ELF-1 (cell line): ENCODE measurements around the gene ZBTB11.
A peak's percentile ranks its signal among the peaks of the same experiment; 100 is the strongest.
"Not testable (repeated sequence)": the region's sequence is repeated elsewhere in the genome, so short reads cannot be mapped to it uniquely, and the experiment has no call there.

Experiments used
- DNase-seq: peaks from one replicate; pipeline ENCODE4 v3.0.0-alpha.2; 2016; ENCODE audit warnings: low read depth, low spot score

Gene ZBTB11

GRCh38 chr3:101643009-101643844 lies 33.7 kb downstream of the ZBTB11 start:
- no peak for DNase-seq

DNA sequence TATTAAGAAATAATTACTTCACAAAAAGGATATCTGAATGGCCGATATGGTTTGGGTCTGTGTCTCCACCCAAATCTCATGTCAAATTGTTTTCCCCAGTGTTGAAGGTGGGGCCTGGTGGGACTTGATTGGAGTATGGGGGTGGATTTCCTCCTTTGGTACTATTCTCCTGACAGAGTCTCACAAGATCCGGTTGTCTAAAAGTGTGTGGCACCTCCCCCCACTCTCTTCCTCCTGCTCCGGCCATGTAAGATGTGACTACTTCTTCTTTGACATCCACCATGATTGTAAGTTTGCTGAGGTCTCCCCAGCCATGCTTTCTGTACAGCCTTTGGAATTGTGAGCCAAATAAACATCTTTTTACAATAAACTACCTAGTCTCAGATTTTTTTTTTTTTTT lies 34.5 kb downstream of the ZBTB11 start:
- DNase-seq: no peak

GRCh38 chr3:101641397-101642115 lies 35.4 kb downstream of the ZBTB11 start:
- peak; percentile 44 for DNase-seq

GRCh38 chr3:101640256-101640655 lies 36.7 kb downstream of the ZBTB11 start:
- DNase-seq: no peak

DNA sequence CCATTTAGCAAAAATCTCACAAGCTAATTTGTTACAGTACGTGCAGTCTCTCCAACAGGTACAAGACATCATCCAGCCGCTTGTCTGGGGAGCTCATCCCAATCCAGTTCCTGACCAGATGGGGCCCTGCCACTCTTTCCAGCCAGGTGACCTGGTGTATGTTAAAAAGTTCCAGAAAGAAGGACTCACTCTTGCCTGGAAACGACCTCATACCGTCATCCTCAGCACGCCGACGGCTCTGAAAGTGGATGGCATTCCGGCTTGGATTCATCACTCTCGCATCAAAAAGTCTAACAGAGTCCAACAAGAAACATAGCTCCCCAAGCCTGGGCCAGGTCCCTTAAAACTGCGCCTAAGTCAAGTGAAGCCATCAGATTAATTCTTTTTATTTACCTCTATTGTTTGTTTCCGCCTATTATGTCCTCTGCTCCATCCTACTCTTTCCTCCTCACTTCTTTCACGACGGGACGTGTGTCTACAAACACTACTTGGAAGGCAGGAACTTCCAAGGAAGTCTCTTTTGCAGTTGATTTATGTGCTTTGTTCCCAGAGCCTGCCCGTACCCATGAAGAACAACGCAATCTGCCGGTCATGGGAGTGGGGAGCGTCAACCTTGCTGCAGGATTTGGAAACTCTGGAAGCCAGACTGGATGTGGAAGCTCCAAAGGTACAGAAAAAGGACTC lies 37.5 kb downstream of the ZBTB11 start:
- no peak for DNase-seq

DNA sequence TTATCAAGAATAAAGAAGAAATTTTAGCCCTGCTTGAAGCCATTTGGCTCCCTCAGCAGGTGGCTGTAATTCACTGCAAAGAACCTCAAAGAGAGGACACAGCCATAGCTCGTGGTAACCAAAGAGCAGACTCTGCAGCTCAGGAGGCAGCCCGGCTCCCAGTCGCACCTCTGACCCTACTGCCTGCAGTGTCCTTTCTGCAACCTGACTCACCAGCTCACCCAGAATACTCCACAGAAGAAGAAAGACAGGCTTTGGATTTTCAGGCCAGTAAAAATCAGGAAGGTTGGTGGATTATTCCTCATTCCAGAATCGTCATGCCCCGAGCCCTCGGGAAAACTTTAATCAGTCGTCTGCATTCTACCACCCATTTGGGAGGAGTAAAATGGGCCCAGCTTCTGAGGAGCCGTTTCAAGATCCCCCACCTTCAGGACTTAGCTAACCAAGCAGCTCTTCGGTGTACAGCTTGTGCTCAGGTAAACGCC lies 38.6 kb downstream of the ZBTB11 start:
- peak; percentile 68 for DNase-seq

DNA sequence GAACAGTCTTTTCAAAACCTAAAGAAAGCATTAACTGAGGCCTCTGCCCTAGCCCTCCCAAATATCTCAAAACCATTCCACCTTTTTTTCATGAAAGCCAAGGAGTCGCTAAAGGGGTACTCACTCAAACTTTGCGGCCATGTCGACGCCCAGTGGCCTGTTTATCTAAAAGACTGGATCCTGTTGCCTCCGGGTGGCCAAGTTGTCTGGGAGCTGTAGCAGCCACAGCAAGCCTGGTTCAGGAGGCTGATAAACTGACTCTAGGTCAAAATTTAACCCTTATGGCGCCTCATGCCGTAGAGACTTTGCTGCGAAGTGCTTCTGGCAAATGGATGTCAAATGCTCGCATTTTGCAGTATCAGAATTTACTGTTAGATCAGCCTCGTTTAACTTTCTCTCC lies 39.5 kb downstream of the ZBTB11 start:
- no peak for DNase-seq

DNA sequence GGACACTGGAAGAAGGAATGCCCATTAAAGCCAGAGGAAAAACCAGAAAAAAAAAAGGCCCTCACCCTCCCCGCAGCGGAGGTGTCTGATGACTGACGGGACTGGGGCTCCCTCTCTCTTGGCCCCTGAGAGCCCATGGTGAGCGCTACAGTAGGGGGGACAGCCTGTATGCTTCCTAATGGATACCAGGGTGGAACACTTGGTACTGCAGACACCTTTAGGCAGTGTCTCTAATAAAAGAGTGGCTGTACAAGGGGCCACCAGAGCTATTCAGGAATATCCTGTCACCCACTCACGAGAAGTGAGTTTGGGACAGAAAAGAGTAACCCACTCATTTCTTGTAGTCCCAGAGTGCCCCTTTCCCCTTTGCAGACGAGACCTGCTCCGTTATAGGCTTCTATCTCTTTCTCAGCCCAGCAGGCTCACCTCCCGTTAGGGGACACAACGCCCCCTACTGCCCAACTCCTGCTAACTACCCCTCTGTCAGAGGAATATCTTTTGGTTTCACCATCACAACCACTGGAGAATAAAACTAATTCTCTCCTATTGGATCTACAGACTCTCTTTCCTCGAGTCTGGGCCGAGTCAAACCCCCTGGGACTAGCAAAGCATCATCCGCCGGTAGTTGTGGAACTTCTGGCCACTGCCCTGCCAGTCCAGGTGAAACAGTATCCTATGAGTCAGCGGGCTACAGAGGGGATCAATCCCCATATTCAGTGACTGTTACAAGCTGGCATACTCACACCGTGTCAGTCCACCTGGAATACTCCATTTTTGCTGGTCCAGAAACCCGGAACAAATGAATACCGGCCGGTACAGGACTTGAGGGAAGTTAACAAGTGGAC lies 40.8 kb downstream of the ZBTB11 start:
- peak; percentile 79 for DNase-seq

DNA sequence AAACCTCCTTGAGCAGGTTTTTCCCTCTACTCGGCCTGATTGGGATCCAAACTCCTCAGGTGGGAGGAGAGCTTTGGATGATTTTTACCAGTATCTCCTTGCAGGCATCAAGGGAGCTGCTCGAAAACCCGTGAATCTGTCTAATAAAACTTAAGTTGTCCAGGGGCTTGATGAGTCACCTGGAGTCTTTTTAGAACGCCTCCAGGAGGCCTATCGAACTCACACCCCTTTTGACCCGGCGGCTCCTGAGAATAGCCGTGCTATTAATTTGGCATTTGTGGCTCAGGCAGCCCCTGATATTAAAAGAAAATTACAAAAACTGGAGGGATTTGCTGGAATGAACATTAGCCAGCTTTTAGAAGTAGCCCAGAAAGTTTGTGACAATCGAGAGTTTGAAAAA lies 41.6 kb downstream of the ZBTB11 start:
- DNase-seq: no peak

DNA sequence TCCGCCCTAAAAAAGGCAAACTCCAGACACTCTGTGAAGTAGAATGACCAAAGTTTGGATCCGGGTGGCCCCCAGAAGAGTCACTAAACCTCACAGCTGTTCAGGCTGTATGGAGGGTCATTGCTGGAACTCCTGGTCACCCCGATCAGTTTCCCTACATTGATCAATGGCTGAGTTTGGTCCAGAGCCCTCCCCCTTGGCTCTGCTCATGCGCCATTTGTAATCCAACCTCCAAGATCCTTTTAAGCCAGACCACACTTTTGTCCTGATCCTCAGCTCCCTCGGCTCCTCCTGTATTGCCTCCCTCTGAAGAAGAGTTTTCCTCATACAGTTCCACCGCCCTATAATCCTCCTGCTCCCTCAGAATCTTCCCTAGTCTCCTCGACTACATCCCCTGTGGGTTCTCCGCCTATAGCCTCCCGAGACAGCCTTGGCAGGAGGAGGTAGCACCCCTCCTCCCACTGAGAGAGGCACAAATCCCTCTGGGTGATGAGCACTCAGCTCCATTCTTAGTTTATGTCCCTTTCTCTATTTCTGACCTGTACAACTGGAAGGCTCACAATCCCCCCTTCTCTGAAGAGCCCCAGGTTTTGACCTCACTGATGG lies 42.2 kb downstream of the ZBTB11 start:
- no peak for DNase-seq

DNA sequence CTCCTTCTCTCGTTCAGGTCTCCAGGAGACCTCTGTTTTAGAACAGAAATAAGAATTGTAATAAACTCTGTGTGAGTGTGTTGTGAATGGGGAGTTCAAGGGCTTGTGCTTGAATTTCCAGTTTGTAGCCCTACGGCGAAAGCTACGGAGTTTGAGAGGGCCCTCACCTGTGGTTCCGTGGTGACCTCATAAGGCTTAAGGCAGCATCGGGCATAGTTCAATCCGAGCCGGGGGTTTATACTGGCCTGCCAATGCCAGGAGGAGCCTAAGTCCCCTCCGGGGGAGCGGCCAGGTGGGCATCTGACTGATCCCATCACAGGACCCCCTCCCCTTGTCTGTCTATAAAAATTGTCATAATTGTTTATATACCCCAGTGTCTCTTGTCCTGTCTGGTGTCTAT lies 43.7 kb downstream of the ZBTB11 start:
- DNase-seq: no peak

DNA sequence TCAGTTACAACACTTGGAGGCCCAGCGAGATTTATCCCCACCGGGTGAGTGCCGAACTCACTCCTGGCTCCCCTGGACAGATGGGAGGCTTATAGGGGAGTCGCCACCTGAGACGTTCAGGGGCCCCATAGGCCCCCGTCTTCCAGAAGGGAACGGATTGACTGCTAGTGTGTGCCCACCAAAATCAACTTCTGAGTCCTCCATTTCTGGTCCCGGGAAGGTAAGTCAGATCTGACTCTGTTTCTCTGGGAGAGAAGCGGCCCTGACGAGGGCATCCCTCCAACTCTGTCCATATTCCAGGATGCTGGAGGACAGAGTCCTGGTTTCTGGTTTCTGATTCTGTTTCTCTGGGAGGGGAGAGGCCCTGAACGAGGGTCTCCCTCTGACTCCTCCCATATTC lies 44.3 kb downstream of the ZBTB11 start:
- no peak for DNase-seq

GRCh38 chr3:101631959-101632358 lies 45.0 kb downstream of the ZBTB11 start:
- not testable (repeated sequence) for DNase-seq

DNA sequence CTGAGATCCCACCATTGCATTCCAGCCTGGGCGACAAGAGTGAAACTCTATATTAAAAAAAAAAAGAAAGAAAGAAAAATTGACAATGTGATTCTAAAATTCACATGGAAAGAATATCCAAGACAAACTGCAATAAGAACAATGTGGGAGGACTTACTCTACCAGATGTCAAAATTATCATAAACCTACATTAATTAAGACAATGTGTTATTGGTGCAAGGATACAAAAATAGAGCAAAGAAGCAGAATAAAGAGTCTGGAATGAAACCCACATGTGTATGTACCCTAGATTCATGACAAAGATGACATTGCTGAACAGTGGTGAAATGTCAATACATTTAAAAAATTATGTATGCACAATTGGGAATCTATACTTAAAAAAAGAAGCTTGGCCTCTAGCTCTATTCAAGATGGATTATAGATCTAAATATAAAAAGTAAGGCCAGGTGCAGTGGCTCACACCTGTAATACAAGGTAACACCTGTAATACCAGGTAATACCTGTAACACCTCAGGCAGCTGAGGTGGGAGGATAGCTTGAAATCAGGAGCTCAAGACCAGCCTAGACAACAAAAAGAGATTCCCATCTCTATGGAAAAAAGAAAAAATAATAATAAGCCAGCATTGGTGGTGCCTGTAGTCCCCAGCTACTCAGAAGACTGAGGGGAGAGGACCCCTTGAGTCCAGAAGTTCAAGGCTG lies 45.7 kb downstream of the ZBTB11 start:
- no peak for DNase-seq

DNA sequence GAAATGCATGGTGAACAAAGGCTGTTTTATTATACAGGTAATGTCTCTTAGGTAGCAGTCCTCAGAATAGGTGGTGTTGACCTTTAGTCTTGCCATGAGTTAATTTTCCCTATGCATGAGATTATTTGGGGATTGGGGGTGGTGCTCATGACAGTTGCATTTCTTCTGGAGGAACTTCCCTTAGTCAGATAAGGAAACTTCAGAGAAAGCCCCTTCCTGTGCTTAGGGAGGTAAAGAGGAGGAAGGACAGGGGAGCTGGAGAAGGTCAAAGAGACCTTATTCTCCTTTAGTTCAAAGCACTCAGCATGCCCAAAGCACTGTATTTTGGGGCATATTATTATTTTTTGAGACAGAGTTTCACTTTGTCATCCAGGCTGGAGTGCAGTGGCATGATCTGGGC lies 47.7 kb downstream of the ZBTB11 start:
- DNase-seq: no peak

DNA sequence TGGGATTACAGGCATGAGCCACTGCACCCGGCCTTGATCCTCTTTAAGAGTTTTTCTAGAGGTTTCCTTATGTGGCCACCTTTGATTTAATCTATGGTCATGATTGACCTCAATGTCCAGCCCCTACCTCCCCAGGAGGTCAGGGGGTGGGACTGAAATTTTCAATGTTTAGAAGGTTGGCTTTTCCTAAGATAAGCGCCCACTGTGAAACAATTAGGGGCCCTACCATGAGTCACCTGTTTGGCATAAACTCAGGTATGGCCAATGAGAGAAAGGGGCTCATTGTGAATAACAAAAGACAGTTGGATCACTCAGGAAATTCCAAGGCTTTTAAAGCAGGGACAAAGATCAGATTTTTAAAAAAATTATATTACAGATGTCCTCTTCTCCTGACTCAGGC lies 51.1 kb downstream of the ZBTB11 start:
- DNase-seq: no peak

DNA sequence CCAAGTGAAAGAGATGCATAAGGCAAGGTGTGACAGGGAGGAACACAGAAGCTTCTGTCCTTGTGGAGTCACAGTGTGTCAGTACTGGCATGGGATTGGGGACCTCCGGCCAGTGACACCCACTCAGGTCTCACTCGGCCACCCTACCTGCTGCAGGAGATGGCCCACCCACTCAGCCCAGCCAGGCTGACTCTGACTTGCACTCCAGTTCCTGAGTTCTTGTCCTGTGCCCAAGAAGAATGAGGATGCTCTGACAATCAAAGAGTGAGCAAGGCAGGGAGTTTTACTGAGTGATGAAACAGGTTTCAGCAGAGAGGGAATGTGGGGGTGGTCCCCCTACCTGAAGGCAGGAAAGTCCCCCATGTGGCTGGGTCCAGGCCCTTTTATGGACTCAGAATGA lies 52.1 kb downstream of the ZBTB11 start:
- DNase-seq: no peak

DNA sequence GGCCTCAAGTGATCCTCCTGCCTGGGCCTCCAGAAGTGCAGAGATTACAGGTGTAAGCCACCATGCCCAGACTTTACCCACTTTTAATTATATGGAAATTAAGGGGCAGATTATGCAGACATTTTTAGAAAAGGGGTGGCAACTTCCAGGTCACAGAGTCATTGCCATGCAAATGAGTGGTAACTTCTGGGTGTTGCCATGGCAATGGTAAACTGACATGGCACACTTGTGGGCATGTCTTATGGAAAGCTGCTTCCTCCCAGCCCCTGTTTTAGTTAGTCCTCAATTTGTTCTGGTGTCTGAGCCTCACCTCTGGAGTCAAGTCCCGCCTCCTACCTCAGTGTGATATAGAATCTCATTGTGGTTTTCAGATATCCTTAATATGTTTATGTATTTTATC lies 53.3 kb downstream of the ZBTB11 start:
- DNase-seq: no peak

DNA sequence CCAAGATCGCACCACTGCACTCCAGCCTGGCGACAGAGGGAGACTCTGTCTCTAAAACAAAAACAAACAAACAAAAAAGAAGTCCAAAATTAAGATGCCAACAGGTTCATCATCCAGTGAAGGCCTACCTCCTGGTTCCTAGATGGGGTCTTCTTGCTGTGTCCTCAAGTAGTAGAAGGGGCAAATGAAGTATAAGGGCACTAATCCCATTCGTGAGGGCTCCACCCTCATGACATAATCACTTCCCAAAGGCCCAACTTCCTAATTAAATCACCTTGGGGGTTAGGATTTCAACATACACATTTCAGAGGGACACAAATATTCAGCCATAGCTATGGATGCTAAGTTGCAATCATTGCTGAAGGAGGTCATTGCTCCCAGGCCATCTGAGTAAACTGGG lies 57.2 kb downstream of the ZBTB11 start:
- DNase-seq: no peak

DNA sequence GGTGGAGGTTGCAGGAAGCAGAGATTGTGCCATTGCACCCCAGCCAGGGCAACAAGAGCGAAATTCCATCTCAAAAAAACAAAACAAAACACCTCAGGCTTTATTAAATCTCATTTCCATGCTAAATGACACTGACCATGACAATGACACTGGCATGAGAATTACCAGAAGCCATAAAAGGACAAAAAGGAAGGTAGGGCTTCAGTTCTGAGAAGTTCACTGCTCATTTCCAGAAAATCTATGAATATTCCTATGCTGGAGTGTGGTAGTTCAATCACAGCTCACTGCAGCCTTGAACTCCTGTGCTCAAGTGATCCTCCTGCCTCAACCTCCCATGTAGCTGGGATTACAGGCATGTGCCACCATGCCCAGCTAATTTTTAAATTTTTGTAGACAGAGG lies 58.2 kb downstream of the ZBTB11 start:
- no peak for DNase-seq
